HG03460 (cell line): Measurements from ENCODE around the gene LSS.

Source experiments
- ATAC-seq: cut with Tn5 transposase; IDR thresholded peaks from one replicate; pipeline ENCODE4 v1.9.1; 2021; ENCODE audit not compliant: unreplicated experiment

LSS gene

DNA sequence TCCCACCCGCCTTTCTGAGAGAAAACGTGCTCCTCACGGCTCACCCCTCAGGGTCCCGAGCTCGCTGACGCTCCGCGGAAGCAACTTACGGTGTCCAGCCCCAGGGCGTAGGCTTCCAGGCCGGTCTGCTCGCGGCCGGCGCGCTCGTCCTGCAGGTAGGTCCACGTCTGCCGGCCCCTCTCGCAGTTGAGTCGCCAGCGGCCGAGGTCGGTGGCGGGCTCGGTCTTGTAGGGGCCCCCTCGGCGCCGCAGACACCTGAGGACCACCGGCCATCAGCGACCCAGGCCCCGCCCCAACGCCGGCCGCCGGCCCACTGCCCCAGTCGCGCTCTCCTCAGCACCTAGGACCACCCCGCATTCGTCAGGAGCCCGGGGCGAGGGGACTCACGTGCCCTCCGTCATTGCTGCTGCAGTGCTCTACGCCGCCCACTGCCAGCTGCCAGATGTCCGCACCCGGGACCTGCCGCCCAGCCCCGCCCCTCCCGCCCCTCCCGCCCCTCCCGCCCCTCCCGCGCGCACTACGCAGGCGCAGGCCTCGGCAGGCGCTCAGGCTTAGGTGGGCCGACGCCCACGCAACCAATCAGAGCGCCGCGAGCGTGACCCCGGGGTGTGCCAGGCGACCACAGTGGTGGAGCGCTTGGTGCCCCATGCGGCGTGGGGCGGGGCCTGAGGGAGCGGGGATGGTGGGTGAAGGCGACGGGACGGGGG lies at the start of gene LSS:
Gene LSS, minus strand, starts transcription at position 430 of the 707 bp plus-strand sequence. Its CDS starts 29 bp downstream, at position 401.
- peak; percentile 76 for ATAC-seq

DNA sequence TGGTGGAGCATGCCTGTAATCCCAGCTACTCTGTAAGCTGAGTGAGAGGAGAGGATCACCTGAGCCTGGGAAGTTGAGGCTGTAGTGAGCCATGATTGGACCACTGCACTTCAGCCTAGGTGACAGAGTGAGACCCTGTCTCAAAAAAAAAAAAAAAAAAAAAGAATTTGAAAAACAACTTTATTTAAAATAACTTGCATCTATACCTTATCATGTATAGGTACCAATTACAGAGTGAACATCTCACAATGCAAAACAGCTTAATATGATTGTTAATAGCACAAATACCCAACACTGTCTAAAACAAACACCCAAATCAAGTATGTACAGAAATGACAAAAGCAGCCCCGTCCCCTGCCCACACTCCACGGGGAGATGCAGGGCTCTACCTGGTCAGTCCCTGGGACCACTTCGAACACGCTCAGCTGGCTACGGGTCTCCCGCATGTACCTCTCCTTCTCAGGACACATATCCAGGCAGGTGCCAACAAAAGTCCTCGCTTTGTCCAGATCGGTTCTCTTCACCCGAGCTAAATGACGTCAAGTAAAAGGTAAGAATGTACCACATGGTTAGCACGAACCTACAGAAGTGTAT lies 46.3 kb upstream of the LSS start:
- ATAC-seq = no peak

DNA sequence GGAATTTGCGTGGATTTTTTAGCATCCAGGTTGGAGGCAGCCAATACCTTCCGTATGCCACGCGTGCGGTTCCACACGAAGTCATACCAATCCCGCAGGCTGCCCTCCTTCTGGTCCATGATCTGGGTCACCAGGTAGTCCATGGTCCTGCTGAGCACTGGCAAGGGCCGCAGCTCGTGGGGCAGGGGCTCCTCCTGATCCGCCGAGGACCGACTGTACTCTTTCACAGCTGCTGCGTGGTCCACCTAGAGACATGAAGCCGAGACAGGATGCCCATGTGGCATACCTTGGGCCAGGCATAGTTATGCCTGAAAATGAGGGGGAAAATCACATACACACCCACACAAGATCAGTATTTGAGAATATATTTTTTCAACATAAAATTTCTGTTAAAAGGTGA lies 44.8 kb upstream of the LSS start:
- ATAC-seq = no peak

DNA sequence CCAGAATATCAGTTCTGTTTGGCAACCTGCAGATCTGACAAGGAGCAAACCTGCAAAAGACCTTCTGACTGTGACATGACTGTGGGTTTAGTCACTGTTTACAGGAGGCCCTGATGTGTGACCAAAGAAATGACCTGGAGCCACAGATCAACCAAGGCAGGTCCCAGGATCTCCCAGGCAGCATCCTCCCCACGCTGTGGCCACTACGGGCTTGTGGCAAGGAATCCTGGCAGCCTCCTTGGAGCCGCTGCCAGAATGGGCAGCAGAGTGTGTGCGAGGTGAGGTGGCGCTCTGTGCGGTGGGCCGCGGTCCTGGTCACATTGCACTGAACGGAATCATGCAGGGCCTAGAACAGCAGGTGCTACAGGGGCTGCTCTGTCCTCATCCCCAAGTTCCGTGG lies 40.9 kb upstream of the LSS start:
- no peak for ATAC-seq

DNA sequence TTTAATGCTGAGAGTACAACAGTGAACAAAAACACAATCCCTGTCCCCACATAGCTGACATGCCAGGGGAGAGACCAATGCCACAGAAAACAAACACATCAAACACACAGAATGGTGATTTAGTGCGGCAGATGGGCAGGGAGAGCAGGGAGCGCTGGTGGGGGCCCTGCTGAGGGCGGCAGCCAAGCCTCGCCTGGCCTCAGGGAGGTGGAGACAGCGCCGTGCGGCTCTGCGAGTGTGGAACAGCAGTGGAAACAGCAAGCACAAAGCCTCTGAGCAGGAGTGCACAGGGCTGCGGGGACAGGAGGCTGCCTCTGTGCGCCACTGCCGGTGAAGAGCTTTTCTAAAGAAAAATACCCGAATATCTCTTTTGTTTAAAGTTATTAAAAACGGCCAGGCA lies 39.8 kb upstream of the LSS start:
- no peak for ATAC-seq

DNA sequence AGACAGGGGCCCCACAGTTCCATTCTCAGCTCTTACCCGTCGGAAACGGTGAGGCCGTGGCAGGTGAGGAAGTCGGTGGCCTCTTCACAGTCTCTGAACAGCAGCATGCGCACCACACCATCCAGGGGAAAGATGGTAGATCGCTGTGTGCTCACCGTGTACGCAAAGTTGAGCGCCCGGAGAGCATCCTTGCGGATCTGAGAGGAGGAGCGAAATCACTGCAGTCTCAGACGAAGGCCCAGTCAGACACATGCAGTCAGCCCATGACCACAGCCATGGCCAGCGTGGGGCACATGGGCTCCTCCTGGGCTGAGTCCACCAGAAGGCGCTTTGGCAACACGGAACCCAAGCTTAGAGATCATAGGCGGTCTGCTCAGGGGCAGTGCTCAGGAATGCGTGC lies 38.4 kb upstream of the LSS start:
- ATAC-seq = no peak

DNA sequence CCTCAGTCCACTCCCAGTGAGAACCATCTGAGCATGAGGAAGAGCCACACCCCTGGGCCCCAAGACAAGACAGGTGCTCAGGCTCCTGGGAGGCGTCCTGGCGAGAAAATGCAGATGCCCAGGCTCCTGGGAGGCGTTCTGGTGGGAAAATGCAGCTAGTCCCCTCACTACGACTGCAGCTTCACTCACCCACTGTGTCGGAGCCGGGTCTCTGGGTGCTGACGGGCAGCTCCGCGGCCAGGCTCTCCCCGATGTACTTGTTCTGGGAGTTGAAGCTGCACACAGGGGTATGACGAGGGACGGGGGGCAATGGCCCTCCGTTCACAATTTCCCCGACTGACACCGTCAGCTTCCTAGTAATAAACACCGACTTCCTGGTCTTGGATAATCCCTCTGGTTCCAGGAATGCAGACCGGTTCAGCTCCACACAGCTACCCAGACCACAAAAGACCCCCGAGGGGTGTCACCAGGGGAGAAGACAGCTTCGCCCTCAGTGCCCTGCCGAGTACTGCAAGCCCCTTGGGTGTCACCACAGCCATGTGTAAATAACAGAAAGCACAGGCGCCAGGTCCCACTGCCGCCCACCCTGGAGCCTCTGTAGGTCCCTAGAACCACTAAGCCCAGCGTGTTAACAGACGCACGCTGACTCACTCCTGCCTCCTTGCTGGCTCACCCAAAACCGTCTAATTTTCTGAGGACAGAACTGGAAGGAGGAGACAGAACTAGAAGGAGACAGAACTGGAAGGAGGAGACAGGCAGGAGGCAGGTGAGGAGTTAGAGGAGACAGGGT lies 37.4 kb upstream of the LSS start:
- ATAC-seq = no peak

DNA sequence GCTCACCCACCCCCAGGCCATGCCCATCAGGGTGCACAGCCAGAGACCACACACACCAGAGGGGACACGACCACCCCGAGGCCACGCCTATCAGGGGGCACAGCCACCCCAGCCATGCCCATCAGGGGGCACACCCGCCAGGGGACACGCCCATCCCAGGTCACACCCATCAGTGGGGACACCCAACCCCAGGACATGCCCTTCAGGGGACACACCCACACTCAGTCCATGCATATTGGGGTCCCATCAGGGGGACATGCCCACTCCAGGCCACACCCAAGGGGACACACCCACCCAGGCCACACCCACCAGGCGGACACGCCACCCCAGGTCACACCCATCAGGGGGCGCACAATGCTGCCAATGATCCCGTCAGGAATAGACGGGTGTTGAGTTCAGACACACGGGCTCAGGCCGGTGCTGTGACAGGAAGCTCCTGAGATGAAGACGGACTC lies 36.1 kb upstream of the LSS start:
- ATAC-seq = no peak

DNA sequence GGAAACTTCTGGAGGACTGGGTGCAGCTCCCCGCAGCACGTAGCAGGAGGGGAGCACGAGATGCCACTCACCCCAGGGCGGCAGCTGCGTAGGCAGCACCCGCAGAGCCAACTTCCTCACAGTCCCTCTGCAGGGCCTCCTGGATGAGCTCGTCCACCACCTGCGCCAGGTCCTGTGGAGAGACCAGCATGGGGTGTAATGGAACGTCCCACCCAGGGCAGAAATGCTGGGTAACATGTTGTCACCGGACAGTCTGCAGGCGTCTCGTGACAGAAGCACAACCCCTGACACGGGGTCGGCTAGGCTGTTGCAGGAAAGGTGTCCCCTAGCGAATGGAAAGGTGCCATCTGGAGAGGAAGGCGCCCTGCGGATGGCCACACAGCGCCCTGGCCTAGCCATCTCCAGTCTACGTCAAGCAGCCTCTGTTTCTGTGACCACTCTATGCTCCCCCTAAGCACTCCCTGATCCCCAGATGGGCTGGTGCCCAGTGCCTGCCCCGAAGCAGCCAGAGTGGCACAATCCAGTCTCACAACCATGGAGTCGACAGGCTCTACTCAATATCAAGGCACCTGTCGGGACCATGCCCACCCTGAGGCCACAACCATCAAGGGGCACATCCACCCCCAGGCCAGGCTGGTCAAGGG lies 35.6 kb upstream of the LSS start:
- ATAC-seq = no peak

DNA sequence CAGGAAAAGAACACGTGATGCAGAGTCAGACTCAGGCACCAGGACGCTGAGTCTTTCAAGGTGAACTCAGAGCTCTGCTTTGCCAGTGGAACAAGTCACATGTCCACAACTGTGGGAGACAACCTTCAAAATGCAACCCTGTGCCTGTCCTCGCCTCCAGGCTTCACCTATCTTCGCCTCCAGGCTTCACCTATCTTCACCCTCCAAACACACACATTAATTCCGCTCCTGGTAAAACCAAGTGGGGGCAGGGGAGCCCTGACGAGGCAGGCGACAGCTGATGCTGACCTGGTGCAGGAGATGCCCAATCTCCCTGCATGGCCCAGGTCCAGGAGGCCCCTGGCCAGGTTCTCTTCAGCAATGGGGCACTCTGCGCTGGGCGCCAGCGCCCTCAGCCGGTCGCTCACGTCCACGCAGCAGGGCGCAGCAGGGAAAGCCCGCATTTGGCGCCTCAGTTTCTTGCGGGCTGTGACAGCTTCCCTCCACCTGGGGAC lies 28.0 kb upstream of the LSS start:
- ATAC-seq = no peak

DNA sequence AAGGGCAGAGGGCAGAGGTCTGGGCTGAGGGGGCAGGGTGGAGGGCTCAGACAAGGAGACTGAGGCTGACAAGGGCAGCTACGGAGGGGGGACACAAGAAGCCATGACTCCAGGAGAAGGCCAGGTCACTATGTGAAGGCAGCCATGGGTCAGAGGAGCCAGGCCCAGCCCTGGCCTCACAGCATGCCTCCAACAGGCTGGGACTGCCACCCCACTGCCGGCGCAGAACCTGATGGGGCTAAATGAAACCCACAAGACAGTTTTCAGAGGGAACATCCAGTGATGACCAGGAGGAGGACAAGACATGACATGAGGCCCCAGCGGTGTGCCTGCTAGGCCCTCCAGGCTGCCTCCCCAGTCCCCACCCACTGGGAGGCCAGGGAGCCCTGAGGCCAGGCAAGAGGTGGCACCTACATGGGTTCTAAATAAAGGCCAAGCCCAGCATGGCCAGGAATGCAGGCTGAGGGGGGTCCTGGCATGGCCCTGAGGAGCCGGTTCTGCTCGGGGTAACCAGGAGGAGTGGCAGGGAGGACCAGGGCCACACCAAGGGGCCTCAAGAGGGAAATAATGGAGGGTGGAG lies 27.3 kb upstream of the LSS start:
- ATAC-seq = no peak

DNA sequence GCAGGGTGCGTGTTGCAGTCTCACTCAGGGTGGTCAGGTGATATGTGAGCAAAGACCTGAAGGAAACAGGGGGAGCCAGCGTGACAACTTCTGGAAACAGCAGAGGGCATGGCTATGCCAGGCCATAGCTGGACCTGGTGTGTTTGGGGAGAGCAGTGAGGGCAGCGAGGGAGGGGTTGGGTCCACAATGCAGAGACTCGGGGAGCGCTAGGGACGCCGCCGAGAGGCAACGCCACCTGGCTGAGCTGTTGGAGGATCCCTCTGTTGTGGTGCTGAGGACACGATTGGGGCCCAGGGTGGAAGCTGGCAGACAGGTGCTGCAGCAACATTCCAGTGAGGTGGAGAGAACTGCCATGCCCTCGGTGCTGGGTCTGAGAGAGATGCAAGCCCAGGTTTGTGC lies 26.6 kb upstream of the LSS start:
- no peak for ATAC-seq

DNA sequence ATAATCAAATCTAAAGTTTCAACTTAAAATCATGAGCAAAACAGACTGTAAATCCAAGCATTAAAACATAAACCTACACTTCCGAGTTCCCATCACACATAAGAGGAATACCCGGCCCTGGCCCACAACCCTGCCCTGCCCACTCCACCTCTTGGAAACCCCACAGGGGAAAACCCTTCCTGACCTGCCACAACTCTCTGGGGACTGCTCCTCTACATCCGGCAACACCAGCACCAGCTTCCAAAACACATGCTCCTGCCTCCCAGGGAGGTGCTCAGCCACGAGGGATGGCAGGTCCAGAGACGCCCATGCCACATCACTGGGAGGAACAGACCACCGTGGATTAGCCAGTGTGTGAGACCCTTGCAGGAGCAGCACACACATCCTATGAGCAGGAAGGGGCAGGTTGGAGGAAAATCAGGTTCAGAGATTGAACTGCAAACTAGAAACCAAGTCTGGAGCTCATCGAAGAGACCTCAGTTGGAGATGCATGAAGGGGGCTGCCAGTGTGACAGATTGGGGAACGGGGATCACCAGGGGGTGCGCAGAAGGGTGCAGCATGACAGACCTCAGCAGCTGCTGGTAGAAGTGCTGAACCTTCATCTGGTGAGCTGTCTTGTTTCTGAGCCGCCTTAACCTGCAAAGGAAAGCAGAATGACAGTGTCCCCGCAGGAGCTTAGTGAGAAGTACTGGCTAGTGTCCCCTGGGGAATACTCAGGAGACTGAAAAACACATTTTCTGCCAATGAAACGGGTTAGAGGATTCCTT lies 25.8 kb upstream of the LSS start:
- peak; percentile 67 for ATAC-seq

DNA sequence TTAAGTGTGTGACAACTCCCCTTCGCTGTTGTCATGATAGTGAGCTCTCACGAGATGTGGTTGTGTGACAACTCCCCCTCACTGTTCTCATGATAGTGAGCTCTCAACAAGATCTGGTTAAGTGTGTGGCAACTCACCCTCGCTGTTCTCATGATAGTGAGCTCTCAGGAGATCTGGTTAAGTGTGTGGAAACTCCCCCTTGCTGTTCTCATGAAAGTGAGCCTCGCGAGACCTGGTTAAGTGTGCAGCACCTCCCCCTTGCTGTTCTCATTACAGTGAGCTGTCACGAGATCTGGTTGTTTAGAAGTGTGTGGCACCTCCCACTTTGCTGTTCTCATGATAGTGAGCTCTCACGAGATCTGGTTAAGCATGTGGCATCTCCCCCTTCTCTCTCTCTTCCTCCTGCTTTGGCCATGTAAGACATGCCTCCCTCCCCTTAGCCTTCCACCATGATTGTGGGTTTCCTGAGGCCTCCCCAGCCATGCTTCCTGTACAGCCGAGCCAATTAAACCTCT lies 25.1 kb upstream of the LSS start:
- ATAC-seq = peak; percentile 59

DNA sequence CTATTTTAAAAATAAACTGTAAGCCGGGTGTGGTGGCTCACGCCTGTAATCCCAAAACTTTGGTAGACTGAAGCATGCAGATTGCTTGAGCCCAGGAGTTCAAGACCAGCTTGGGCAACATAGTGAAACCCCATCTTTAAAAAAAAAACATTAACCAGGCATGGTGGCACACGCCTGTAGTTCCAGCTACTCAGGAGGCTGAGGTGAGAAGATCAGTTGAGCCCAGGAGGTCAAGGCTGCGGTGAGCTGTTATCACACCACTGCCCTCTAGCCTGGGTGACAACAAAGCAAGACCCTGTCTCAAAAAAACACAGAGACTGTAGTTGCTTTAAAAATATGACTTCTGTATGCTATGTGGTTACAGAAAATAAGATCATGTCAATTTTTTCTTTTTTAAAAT lies 24.3 kb upstream of the LSS start:
- no peak for ATAC-seq

DNA sequence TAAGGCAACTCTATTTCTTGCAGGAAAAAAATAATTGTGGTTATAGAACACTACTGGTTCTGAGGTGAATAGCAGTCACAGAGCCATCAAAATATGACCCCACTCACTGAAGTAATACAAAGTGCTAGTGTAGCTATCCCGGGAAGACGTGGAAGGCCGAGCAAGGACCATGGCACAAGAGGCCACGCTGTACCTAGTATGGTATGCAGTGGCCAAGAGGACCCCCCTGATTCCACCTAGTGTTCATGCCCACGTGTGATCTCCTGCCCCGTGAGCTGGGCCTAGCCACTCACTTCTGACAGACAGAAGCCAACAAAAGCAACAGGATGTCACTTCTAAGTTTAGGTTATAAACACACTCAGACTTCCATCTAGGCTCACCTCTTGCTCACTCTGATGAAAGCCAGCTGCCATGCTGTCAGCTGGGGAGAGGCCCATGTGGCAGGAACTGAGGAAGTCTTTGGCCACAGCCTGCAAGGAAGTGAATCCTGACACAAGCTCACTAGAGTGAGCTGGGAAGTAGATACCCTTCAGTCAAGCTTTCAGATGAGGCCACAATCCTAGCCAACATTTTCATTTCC lies 21.7 kb upstream of the LSS start:
- no peak for ATAC-seq

DNA sequence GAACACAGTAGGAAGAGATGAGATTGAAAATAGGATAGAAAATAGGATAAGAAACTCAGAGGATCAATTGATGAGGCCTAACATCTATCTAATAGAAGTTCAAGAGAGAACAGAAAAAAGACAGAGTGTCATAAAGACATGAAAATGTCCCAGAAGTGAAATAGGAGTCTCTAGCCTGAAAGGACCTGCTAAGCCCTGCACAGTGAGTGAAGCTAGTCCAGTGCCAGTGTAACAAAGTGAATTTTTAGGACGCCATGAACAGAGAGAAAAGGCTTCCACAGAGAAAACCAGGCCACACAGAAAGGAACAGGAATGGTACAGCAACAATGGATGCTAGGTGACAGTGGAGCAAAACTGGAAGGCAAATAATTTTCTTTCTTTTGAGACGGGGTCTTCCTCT lies 20.3 kb upstream of the LSS start:
- ATAC-seq = no peak

DNA sequence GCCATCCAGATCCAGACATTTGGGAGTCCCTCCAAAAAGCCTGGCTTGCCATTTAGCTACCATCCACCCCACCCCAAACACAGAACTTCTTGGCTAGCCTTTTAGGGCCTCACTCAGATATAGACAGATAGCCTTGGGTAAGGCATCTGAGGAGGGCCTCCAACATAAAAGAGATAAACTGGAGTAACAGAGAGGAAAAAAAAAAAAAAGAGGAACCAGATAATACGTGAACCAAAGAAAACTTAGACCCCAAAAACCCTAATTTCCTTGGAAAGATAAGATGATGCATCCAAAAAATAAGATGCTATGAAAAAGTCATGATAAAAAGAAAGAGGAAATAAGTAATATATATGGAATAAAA lies 19.8 kb upstream of the LSS start:
- ATAC-seq = no peak

DNA sequence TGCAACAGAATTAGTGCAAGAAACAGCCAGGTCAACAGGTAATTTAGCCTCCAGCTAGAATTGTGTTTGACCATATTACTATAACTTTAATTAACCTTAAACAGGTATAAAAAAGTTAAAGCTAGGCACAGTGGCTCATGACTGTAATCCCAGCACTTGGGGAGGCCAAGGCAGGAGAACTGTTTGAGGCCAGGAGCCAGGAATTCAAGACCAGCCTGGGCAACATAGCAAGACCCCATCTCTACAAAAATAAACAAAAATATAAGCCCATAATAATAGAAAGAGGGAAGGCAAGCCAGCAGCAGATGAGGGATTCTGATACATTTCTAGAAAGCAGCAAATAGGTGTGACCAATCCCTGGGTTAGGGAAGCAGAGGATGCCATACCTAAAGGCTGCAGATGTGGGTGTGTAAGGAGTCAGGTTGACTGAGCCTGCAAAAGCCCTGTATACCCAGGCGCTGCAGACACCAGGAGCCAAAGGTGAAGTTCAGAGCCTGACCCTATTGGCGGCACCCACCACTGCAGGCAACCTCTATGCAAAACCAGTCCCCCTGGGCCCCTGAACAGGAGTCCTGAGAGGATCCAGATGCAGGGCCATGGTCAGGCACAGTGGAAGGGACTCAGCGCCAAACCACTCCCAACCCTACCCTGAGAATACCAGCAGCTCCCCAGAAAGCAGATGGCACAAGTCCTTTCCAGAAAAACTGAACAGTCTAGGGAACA lies 19.3 kb upstream of the LSS start:
- ATAC-seq = no peak
